NK-92 (cell line): ENCODE data around the gene FOXK1.

Experiments
- DNase-seq: peaks from one replicate; lab custom pipeline; 2025; ENCODE audit not compliant: unreplicated experiment; lab: John Stamatoyannopoulos, UW

Gene FOXK1

GRCh38 chr7:4815609-4816418, 133.7 kb downstream of the FOXK1 start:
- no peak for DNase-seq

GRCh38 chr7:4816419-4817080, 134.5 kb downstream of the FOXK1 start:
- DNase-seq = no peak

- no peak for DNase-seq
Measured at GRCh38 chr7:4817178-4817901, 135.2 kb downstream of the FOXK1 start.

- no peak for DNase-seq
Measured at GRCh38 chr7:4818000-4818794, 136.1 kb downstream of the FOXK1 start.

DNA sequence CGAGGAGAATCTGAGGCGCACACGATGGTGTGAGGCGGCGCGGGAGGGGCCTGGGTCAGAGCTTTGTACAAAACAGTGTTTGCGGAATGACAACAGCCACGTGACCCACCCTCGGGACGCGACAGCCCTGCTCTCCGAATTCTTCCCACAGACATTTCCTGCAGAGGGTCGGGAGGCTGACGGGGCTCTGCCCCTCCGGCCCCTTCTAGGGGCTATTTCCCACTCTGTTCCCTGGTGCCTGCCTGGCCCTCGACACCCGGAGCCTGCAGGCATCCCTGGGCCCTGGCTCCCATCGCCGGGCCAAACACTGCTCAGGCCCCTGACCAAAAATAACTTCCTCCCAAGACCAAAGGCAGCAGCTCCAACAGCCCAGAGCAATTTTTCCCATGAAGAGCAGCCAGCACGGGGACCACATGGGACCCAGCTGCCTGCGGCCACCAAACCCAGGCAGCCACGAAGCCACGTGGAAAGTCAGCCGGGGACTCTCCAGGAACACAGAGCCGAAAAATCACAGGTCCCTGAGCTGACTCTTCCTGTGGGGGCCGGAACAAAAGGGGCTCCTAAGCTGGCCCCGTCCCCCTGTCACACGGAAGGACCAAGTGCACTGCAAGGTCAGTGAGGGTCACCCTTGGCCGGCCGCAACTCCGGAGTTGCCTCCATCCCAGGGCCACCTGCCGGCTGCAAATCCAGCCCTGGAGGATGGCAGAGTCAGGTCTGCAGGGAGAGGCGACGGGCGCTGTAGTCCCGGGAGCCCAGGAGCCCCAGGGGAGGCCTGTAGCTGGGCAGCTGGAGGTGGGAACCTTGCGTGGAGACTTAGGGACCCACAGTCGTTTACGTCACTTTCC, 137.7 kb downstream of the FOXK1 start:
- DNase-seq = no peak

DNA sequence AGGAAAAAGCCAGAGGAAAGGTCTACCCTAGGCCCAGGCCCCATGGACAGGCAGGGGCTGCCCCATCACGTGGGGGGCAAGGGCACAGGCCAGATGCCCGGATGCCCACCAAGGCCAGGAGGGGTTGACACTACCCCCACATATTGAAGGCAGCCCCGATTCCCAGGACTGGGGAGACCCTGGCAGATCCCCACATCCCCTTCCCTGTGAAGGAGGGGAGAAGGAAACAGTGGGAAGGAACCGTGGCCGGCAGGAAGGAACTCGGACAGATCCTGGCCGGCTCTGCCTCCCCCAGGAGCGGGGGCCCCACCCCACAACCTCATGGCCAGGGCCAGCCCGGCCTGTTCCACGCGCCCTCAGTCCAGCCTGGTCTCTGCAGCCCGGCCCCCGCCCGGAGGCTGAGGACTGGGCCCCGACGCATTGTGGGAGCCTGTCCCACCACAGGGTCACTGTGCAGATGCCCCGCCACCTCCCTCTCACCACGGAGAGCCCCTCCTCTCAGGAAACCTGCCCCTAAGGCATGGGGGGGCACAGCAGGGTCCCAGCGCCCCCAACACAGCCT, 138.4 kb downstream of the FOXK1 start:
- no peak for DNase-seq
